Stomach (tissue), 9 donors: ENCODE results near the gene DOCK11. TPM values are rescaled to one million over a fixed set of nuclear protein-coding genes. Genes with fewer than 3 reads are reported as not detected.
A peak's percentile ranks its signal among the peaks of the same experiment; 100 is the strongest.

Experiments
- DNase-seq, 2 donors: peaks; one replicate each; pipeline versions ENCODE4 v3.0.0 to v3.0.0-alpha.2; 2013 to 2019
- H3K27ac ChIP-seq, 5 donors: fragments of 200-600 bp in 4 of 5; sonication (generic) in 4 of 5; one replicate each; pipeline ENCODE4 v1.5.1; 2013 to 2019; ENCODE audit warnings: mild to moderate bottlenecking in 1 of 5, moderate library complexity in 1 of 5
- H3K27me3 ChIP-seq, 3 donors: fragments of 200-600 bp; sonication (generic); one replicate each; pipeline ENCODE4 v1.5.1; 2017 to 2019; ENCODE audit warnings: mixed run types in 1 of 3
- H3K36me3 ChIP-seq, 4 donors: fragments of 200-600 bp; sonication (generic); 1 replicate in 3 of 4; 2 replicates in 1 of 4; pipeline ENCODE4 v1.5.1; 2016 to 2019
- H3K4me1 ChIP-seq, 4 donors: fragments of 200-600 bp; sonication (generic); one replicate each; pipeline ENCODE4 v1.5.1; 2016 to 2019
- H3K4me3 ChIP-seq, 4 donors: fragments of 200-600 bp; sonication (generic) in 3 of 4; one replicate each; pipeline ENCODE4 v1.5.1; 2016 to 2019; ENCODE audit warnings: mild to moderate bottlenecking in 1 of 4
- H3K9me3 ChIP-seq, 4 donors: fragments of 200-600 bp; sonication (generic); one replicate each; pipeline ENCODE4 v1.5.1; 2016 to 2019
- EP300 ChIP-seq: sonication (generic); formaldehyde crosslinking; IDR thresholded peaks from one replicate; pipeline ENCODE4 v1.6.1; 2017; ENCODE audit warnings: antibody characterized with exemption
- POLR2A ChIP-seq, 4 donors: fragments of 450-650 bp; IDR thresholded peaks; one replicate each; pipeline ENCODE4 v1.6.1; 2016; ENCODE audit warnings: antibody characterized with exemption in 4 of 4, control low read depth in 2 of 4, mild to moderate bottlenecking in 1 of 4, moderate library complexity in 1 of 4
- POLR2AphosphoS5 ChIP-seq, 3 donors: sonication (generic); formaldehyde crosslinking; IDR thresholded peaks; one replicate each; pipeline ENCODE4 v1.6.1; 2016; ENCODE audit warnings: antibody characterized with exemption in 3 of 3
- WGBS, 5 donors: extraction: QIAGEN DNeasy Blood & Tissue Kit in 3 of 5; methylation state at CpG; one replicate each; pipeline versions ENCODE4 v1.1.5 to v1.1.7; 2013 to 2018; 5-methylcytosine and 5-hydroxymethylcytosine counted together
- intact Hi-C: fragments of 100-400 bp; cut with DNase I; formaldehyde crosslinking; loops from one replicate; pipeline ENCODE4 v1.15.1; 2023; ENCODE audit warnings: low total_unique reads
- polyA plus RNA-seq, 3 donors: library from polyadenylated mRNA; stranded (reverse); fragments of 200-250 nt; gene quantifications; one replicate each; pipeline ENCODE4 v1.2.3, GENCODE V29; 2013
- total RNA-seq, 5 donors: library from RNA; depleted of rRNA; stranded (reverse); fragments of >200 nt; gene quantifications; one replicate each; pipeline versions ENCODE4 v1.1.0 to v1.2.3, GENCODE V29; 2014 to 2016
- TF ChIP-seq, protein P1 (sequence below), 7 experiments: fragments of 450-650 bp in 4 of 7; fragments of 200-600 bp in 3 of 7; sonication (generic) in 3 of 7; IDR thresholded peaks; one replicate each; pipeline ENCODE4 v1.5.1; 2016 to 2019; ENCODE audit warnings: antibody characterized with exemption in 7 of 7, control low read depth in 2 of 7, mild to moderate bottlenecking in 1 of 7
- donor health status: healthy with polysubstance abuse.
- donor health status: Bipolar disorder and iron deficiency.
- donor health status: healthy.

Gene DOCK11
- total and polyA plus RNA-seq, 8 donors: 3.5 to 34.0 (median 6.2) TPM

GRCh38 chrX:118677318-118677717 lies 181.7 kb downstream of the DOCK11 start:
- Histone ChIP-seq H3K27me3 (no peaks in the 10 kb centered on the region), H3K36me3 (peaks cover 0 to 27% (median 0%) of the 10 kb centered on the region in 4 donors), H3K4me3 (no peak overlapping the region), H3K27ac (no peak overlapping the region), H3K4me1 (peaks cover 0 to 4% (median 0%) of the 10 kb centered on the region in 4 donors), H3K9me3 (no peaks in the 10 kb centered on the region)
- intact Hi-C loops: no loop called here
- peak in 1 of 2 donors; percentile 13 for DNase-seq
- no peak for TF ChIP-seq POLR2AphosphoS5 (IDR thresholded peaks at IDR 0.05)
- no peak for TF ChIP-seq POLR2A (IDR thresholded peaks at IDR 0.05)
- no peak for TF ChIP-seq EP300
- TF ChIP-seq, protein P1, sequence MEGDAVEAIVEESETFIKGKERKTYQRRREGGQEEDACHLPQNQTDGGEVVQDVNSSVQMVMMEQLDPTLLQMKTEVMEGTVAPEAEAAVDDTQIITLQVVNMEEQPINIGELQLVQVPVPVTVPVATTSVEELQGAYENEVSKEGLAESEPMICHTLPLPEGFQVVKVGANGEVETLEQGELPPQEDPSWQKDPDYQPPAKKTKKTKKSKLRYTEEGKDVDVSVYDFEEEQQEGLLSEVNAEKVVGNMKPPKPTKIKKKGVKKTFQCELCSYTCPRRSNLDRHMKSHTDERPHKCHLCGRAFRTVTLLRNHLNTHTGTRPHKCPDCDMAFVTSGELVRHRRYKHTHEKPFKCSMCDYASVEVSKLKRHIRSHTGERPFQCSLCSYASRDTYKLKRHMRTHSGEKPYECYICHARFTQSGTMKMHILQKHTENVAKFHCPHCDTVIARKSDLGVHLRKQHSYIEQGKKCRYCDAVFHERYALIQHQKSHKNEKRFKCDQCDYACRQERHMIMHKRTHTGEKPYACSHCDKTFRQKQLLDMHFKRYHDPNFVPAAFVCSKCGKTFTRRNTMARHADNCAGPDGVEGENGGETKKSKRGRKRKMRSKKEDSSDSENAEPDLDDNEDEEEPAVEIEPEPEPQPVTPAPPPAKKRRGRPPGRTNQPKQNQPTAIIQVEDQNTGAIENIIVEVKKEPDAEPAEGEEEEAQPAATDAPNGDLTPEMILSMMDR (IDR thresholded peaks at IDR 0.05): no peak
- 47 to 62% (median 56%) methylated on average over 2 of the region's 2 CpGs for WGBS, 5 donors

- Histone ChIP-seq H3K4me3 (no peak overlapping the region), H3K27ac (no peak overlapping the region), H3K4me1 (peaks cover 0 to 7% (median 2%) of the 10 kb centered on the region in 4 donors), H3K36me3 (peaks cover 0 to 12% (median 0%) of the 10 kb centered on the region in 4 donors), H3K27me3 (no peaks in the 10 kb centered on the region), H3K9me3 (no peaks in the 10 kb centered on the region)
- WGBS, 5 donors: 71 to 100% (median 90%) methylated on average over 1 of the region's 1 CpG
- TF ChIP-seq POLR2A (IDR thresholded peaks at IDR 0.05) (no peak), POLR2AphosphoS5 (IDR thresholded peaks at IDR 0.05) (no peak), EP300 (no peak)
- TF ChIP-seq, protein P1 (IDR thresholded peaks at IDR 0.05): no peak
- DNase-seq: no peak
- intact Hi-C loops: no loop called here
These were observed 183.7 kb downstream of the DOCK11 start for GRCh38 chrX:118679290-118679689.

DNA sequence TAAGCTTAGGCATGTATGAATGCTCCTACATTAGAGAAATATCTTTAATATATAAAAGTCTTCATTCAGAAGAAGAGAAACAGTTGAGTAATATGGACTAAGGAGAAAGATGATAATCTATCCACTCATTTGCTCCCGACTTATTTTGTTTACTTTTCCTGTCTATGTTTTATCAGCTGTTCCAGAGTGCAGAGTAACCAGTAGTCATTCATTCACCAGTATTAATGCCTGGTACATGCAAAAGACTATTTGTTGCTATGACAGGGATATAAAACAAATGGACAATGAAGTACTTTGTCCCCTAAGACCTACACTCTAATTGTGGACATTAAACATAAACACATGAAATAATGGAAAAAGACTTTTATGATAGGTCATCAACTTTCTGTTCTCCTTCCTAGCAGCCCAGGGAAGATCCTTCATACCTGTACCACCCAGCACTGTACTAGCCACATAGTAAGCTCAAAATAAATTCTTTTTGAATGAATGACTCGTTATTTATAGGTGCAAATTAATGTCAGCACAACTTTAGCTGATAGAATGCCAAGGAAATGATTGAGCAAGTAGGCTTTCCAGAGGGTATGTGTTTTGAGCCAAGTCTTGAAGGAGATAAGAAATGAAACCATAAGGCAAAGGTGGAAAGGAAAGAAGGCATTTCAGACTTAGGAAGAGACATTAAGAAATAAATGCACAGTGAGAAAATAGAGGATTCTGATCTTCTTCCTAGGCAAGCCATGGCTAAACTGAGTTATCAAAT lies 186.8 kb downstream of the DOCK11 start:
- no peak overlapping the region for H3K27ac ChIP-seq
- 15 to 47% (median 32%) methylated on average over 2 of the region's 2 CpGs for WGBS, 5 donors
- intact Hi-C loops: no loop called here

DNA sequence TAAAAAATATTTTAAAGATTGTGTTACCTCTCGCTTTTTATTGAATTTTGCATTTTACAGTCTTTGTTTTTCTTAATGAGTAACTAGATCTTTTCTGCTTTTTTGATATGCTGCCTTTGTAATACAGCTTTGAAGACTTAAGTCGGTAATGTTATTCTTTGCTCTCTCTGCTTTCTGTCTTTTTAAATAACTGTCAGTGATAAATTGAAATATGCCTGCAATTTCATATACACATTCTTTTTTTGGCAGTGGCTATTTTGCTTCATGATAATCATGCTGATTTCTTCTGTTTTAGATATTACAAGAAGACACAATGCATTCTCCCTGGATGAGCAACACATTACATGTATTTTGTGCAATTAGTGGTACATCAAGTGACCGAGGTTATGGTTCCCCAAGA lies 189.8 kb downstream of the DOCK11 start:
- no peak overlapping the region for H3K27ac ChIP-seq
- peaks cover 0 to 3% (median 0%) of the 10 kb centered on the region in 3 donors for H3K27me3 ChIP-seq
- peaks cover 0 to 7% (median 0%) of the 10 kb centered on the region in 4 donors for H3K36me3 ChIP-seq
- H3K4me3 ChIP-seq: no peak overlapping the region
- 73 to 85% (median 81%) methylated on average over 3 of the region's 3 CpGs for WGBS, 5 donors
- peaks cover 0 to 7% (median 2%) of the 10 kb centered on the region in 4 donors for H3K4me1 ChIP-seq
- TF ChIP-seq POLR2AphosphoS5 (IDR thresholded peaks at IDR 0.05) (no peak), EP300 (no peak), POLR2A (IDR thresholded peaks at IDR 0.05) (no peak)
- TF ChIP-seq, protein P1 (IDR thresholded peaks at IDR 0.05): no peak
- intact Hi-C loops: no loop called here
- H3K9me3 ChIP-seq: no peaks in the 10 kb centered on the region
- DNase-seq: no peak

More for the DNA sequence above, 186.8 kb downstream of the DOCK11 start:
- peaks cover 0 to 11% (median 0%) of the 10 kb centered on the region in 4 donors for H3K36me3 ChIP-seq
- H3K27me3 ChIP-seq: peaks cover 0 to under 1% (median 0%) of the 10 kb centered on the region in 3 donors
- H3K4me1 ChIP-seq: peaks cover 0 to 7% (median 2%) of the 10 kb centered on the region in 4 donors
- no peaks in the 10 kb centered on the region for H3K9me3 ChIP-seq
- TF ChIP-seq, protein P1 (IDR thresholded peaks at IDR 0.05): no peak
- TF ChIP-seq POLR2AphosphoS5 (IDR thresholded peaks at IDR 0.05): no peak
- TF ChIP-seq EP300: no peak
- TF ChIP-seq POLR2A (IDR thresholded peaks at IDR 0.05): no peak
- DNase-seq: peak in 1 of 2 donors; percentile 18
- H3K4me3 ChIP-seq: no peak overlapping the region
